Measurements from ENCODE around the gene KRT37.

The KRT37 gene

GRCh38 chr17:41424111-41424635 is at the start of gene KRT37:
Gene KRT37, minus strand, starts transcription at chr17:41424585. Its CDS starts 62 bp downstream, at chr17:41424523.
- in situ Hi-C loops (cut with HindIII; ENCODE audit: low pct_unique_long_range_greater_than_20kb, low sequenced_read_pairs), result no loop called here
- DNase-seq (ENCODE audit: low read depth in 1 of 2, low spot score in 1 of 2), result no peak
- no peak for TF ChIP-seq JUND (IDR thresholded peaks at IDR 0.05; ENCODE audit: low read depth)

GRCh38 chr17:41468346-41468745 is 44.0 kb upstream of the KRT37 start:
- DNase-seq (ENCODE audit: low read depth in 1 of 2, low spot score in 1 of 2), result no peak
- in situ Hi-C loops (cut with HindIII; ENCODE audit: low pct_unique_long_range_greater_than_20kb, low sequenced_read_pairs), result no loop called here
- no peak for TF ChIP-seq JUND (IDR thresholded peaks at IDR 0.05; ENCODE audit: low read depth)

GRCh38 chr17:41467561-41467960 is 43.2 kb upstream of the KRT37 start:
- no peak for DNase-seq (ENCODE audit: low read depth in 1 of 2, low spot score in 1 of 2)
- in situ Hi-C loops (cut with HindIII; ENCODE audit: low pct_unique_long_range_greater_than_20kb, low sequenced_read_pairs), result no loop called here
- TF ChIP-seq JUND (IDR thresholded peaks at IDR 0.05; ENCODE audit: low read depth), result no peak

GRCh38 chr17:41466988-41467387 is 42.6 kb upstream of the KRT37 start, which contains the start of gene KRT32:
Gene KRT32, minus strand, starts transcription at chr17:41467386. Its CDS starts 61 bp downstream, at chr17:41467325.
- no peak for TF ChIP-seq JUND (IDR thresholded peaks at IDR 0.05; ENCODE audit: low read depth)
- in situ Hi-C loops (cut with HindIII; ENCODE audit: low pct_unique_long_range_greater_than_20kb, low sequenced_read_pairs), result no loop called here
- no peak for DNase-seq (ENCODE audit: low read depth in 1 of 2, low spot score in 1 of 2)

- peak; percentile 38 to 62 for DNase-seq (ENCODE audit: low read depth in 1 of 2, low spot score in 1 of 2)
- in situ Hi-C loops (cut with HindIII; ENCODE audit: low pct_unique_long_range_greater_than_20kb, low sequenced_read_pairs), result no loop called here
- TF ChIP-seq JUND (IDR thresholded peaks at IDR 0.05; ENCODE audit: low read depth), result no peak
These were observed 40.3 kb upstream of the KRT37 start for GRCh38 chr17:41464682-41465081.

- no peak for TF ChIP-seq JUND (IDR thresholded peaks at IDR 0.05; ENCODE audit: low read depth)
- no peak for DNase-seq (ENCODE audit: low read depth in 1 of 2, low spot score in 1 of 2)
- in situ Hi-C loops (cut with HindIII; ENCODE audit: low pct_unique_long_range_greater_than_20kb, low sequenced_read_pairs), result no loop called here
These were observed 39.8 kb upstream of the KRT37 start for GRCh38 chr17:41464173-41464572.

- in situ Hi-C loops (cut with HindIII; ENCODE audit: low pct_unique_long_range_greater_than_20kb, low sequenced_read_pairs), result no loop called here
- no peak for TF ChIP-seq JUND (IDR thresholded peaks at IDR 0.05; ENCODE audit: low read depth)
- DNase-seq (ENCODE audit: low read depth in 1 of 2, low spot score in 1 of 2), result peak in 1 of 2 experiments; percentile 30
These were observed 39.4 kb upstream of the KRT37 start for GRCh38 chr17:41463746-41464145.

GRCh38 chr17:41462705-41463104 is 38.3 kb upstream of the KRT37 start:
- no peak for DNase-seq (ENCODE audit: low read depth in 1 of 2, low spot score in 1 of 2)
- in situ Hi-C loops (cut with HindIII; ENCODE audit: low pct_unique_long_range_greater_than_20kb, low sequenced_read_pairs), result no loop called here

GRCh38 chr17:41457676-41458075 is 33.3 kb upstream of the KRT37 start:
- DNase-seq (ENCODE audit: low read depth in 1 of 2, low spot score in 1 of 2), result no peak
- in situ Hi-C loops (cut with HindIII; ENCODE audit: low pct_unique_long_range_greater_than_20kb, low sequenced_read_pairs), result no loop called here
- TF ChIP-seq JUND (IDR thresholded peaks at IDR 0.05; ENCODE audit: low read depth), result no peak

More at GRCh38 chr17:41462705-41463104, 38.3 kb upstream of the KRT37 start:
- TF ChIP-seq JUND (IDR thresholded peaks at IDR 0.05; ENCODE audit: low read depth), result no peak

GRCh38 chr17:41456204-41456603 is 31.8 kb upstream of the KRT37 start:
- no peak for TF ChIP-seq JUND (IDR thresholded peaks at IDR 0.05; ENCODE audit: low read depth)
- in situ Hi-C loops (cut with HindIII; ENCODE audit: low pct_unique_long_range_greater_than_20kb, low sequenced_read_pairs), result no loop called here
- DNase-seq (ENCODE audit: low read depth in 1 of 2, low spot score in 1 of 2), result peak in 1 of 2 experiments; percentile 85

GRCh38 chr17:41455236-41455635 is 30.9 kb upstream of the KRT37 start:
- no peak for TF ChIP-seq JUND (IDR thresholded peaks at IDR 0.05; ENCODE audit: low read depth)
- in situ Hi-C loops (cut with HindIII; ENCODE audit: low pct_unique_long_range_greater_than_20kb, low sequenced_read_pairs), result no loop called here
- no peak for DNase-seq (ENCODE audit: low read depth in 1 of 2, low spot score in 1 of 2)

GRCh38 chr17:41453066-41453465 is 28.7 kb upstream of the KRT37 start:
- DNase-seq (ENCODE audit: low read depth in 1 of 2, low spot score in 1 of 2), result no peak
- in situ Hi-C loops (cut with HindIII; ENCODE audit: low pct_unique_long_range_greater_than_20kb, low sequenced_read_pairs), result no loop called here
- no peak for TF ChIP-seq JUND (IDR thresholded peaks at IDR 0.05; ENCODE audit: low read depth)

- no peak for TF ChIP-seq JUND (IDR thresholded peaks at IDR 0.05; ENCODE audit: low read depth)
- DNase-seq (ENCODE audit: low read depth in 1 of 2, low spot score in 1 of 2), result no peak
- in situ Hi-C loops (cut with HindIII; ENCODE audit: low pct_unique_long_range_greater_than_20kb, low sequenced_read_pairs), result no loop called here
These were observed 27.9 kb upstream of the KRT37 start for GRCh38 chr17:41452281-41452680.

GRCh38 chr17:41451154-41451728 is 26.9 kb upstream of the KRT37 start:
- no peak for TF ChIP-seq JUND (IDR thresholded peaks at IDR 0.05; ENCODE audit: low read depth)
- in situ Hi-C loops (cut with HindIII; ENCODE audit: low pct_unique_long_range_greater_than_20kb, low sequenced_read_pairs), result no loop called here
- DNase-seq (ENCODE audit: low read depth in 1 of 2, low spot score in 1 of 2), result no peak
